Retinal pigment epithelial cell (primary cell): ENCODE results near the gene PHKG1.
"Not testable (repeated sequence)": the region's sequence is repeated elsewhere in the genome, so short reads cannot be mapped to it uniquely, and the experiment has no call there.

ENCODE experiments used
- DNase-seq: peaks from one replicate; pipeline ENCODE4 v3.0.0-alpha.2; 2010; ENCODE audit warnings: low read depth
- H3K4me3 ChIP-seq: 2 replicates; pipeline ENCODE4 v1.5.1; 2011; ENCODE audit warnings: mild to moderate bottlenecking, low read length, control low read depth, moderate library complexity
- TF ChIP-seq, protein P1 (sequence below): conservative IDR thresholded peaks from 2 replicates; pipeline ENCODE4 v1.5.1; 2011; ENCODE audit warnings: low read depth, low read length, control low read depth, inconsistent platforms

PHKG1 gene

DNA sequence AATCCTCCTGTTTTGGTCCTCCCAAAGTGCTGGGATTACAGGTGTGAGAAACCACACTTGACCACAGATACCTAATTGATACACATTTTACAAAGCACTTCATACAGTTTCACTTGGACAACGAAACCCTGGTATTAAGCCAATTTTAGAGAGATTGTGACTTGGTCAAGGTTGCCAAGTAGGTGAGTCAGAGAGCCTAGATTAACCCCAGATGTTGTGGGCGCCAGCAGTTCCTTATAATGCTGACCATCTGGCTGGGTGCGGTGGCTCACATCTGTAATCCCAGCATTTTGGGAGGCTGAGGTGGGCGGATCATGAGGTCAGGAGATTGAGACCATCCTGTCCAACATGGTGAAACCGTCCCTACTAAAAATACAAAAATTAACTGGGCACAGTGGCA is 4.9 kb upstream of the PHKG1 start:
- TF ChIP-seq, protein P1, sequence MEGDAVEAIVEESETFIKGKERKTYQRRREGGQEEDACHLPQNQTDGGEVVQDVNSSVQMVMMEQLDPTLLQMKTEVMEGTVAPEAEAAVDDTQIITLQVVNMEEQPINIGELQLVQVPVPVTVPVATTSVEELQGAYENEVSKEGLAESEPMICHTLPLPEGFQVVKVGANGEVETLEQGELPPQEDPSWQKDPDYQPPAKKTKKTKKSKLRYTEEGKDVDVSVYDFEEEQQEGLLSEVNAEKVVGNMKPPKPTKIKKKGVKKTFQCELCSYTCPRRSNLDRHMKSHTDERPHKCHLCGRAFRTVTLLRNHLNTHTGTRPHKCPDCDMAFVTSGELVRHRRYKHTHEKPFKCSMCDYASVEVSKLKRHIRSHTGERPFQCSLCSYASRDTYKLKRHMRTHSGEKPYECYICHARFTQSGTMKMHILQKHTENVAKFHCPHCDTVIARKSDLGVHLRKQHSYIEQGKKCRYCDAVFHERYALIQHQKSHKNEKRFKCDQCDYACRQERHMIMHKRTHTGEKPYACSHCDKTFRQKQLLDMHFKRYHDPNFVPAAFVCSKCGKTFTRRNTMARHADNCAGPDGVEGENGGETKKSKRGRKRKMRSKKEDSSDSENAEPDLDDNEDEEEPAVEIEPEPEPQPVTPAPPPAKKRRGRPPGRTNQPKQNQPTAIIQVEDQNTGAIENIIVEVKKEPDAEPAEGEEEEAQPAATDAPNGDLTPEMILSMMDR = no peak
- DNase-seq = no peak
- H3K4me3 ChIP-seq = no peak overlapping the region

DNA sequence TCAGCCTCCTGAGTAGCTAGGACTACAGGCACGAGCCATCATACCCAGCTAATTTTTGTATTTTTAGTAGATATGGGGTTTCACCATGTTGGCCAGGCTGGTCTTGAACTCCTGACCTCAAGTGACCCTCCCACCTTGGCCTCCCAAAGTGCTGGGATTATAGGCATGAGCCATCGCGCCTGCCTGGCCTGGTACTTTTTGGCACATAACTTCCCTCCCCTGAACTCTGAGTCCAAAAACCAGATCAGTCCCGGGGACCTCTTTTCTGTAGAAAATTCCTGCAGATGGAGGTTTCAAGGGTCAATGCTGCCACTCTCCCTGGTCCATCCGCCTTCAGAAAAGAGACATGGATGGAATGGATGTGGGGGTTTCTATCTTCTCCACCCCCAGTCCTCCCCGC is 364 bp downstream of the PHKG1 start:
- not testable (repeated sequence) for H3K4me3 ChIP-seq

DNA sequence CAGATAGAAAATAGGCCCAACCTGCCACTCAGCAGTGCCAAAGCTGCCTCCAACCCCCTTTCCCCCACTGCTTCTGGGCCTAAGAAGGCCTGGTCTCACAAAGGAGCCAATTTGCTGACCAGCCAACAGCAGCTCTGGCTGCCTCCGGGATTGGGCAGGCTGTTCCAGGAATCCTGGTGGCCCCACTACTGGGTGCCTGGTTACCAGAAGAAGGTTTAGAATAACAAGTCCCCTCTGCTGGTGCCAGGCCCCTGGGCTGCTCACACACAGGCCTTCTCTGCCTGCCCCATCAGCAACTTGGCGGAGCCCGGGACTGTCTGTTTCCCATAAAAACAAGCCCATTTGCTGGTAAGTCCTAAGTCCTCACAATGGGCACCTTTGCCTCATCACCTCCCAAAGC is 1.2 kb downstream of the PHKG1 start:
- no peak for DNase-seq
- TF ChIP-seq, protein P1 = no peak
- no peak overlapping the region for H3K4me3 ChIP-seq

More for the DNA sequence above, 364 bp downstream of the PHKG1 start:
- DNase-seq = not testable (repeated sequence)

GRCh38 chr7:56087445-56087844 is 5.3 kb downstream of the PHKG1 start:
- H3K4me3 ChIP-seq = no peak overlapping the region
- no peak for DNase-seq
- TF ChIP-seq, protein P1 = no peak

DNA sequence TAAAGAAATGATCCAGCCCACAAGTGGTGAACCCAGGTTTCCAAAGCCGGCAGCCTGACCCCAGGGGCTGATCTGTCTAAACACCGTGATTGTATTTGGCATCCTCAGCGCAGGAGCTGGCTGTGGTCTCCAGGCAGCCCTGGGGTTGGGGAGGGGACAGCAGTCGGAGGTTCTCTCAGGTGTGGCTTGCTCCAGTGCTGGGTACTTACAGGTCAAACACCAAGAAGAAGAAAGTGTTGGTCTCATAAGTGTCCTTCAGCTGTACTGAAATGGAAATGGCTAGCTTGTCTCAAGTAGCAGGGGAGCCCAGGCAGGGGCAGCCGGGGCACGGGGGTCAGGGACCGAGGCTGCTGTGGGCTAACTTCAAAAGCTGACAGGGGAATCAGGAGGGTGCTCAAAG is 6.0 kb downstream of the PHKG1 start:
- H3K4me3 ChIP-seq = no peak overlapping the region
- no peak for DNase-seq
- TF ChIP-seq, protein P1 = no peak

DNA sequence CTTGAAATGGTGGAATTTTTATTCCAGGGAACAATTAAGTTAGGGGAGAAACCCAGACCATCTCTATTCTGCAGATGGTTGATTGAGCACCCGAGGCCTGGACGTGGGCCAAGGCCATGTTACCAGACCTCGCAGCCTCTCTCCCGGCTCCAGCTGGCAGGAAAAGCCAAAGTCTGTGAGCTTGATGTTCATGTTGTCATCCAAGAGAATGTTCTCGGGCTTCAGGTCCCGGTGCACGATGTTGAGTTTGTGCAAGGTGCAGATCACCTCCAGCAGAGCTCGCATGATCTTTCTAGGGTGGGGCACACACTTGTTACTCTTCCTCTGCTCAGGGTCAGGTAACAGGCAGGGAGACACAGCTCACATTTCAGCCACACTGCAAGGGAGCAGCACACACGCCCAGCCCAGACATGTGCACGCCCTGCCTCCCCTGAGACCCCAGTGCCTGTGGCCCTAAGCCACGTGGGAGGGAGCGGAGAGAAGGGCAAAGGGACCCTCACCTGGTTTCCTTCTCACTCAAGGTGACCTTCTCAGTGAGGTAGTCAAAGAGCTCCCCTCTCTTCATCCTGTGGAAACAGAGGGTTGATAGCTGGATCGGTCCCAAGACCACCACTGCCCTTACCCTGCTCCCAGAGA is 9.5 kb downstream of the PHKG1 start:
- no peak for DNase-seq
- TF ChIP-seq, protein P1 = no peak
- H3K4me3 ChIP-seq = no peak overlapping the region

DNA sequence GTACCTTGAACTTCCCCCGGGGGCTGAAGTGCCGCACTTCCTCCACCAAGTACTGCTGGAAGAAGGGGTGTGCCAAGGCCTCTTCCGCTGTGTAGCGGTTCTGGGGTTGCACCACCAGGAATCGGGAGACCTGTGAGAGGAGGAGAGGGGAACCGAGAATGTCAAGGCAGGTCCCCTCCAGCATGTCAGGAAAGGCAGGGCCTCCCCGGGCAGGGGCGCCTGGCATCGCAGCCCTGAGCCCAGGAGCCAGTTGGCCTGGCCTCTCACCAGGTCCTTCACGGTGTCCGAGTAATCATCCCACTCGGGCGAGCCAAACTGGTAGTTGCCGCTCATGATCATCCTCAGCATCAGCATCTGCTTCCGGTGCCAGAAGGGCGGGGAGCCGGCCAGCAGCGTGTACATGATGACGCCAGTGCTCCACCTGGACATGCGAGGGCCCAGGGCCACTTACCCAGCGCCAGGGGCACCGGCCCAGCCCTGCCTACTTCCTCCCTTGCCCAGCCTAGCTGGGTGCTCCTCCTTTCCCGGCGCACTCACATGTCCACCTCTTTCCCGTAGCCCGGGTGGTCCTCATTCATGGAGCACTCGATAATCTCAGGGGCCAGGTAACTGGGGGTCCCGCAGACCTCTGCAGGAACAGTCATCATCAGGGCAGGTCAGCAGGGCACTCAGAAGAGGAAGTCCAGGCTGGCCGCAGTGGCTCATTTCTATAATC is 11.0 kb downstream of the PHKG1 start:
- no peak overlapping the region for H3K4me3 ChIP-seq
- TF ChIP-seq, protein P1 = no peak
- DNase-seq = no peak

GRCh38 chr7:56080726-56081435 is 11.9 kb downstream of the PHKG1 start:
- not testable (repeated sequence) for DNase-seq, H3K4me3 ChIP-seq
